GM10266 (cell line): Measurements from ENCODE around the gene MRPL40.

ENCODE experiments used
- DNase-seq: peaks from one replicate; pipeline ENCODE4 v3.0.0; 2012; ENCODE audit errors: extremely low spot score
- CTCF ChIP-seq: IDR thresholded peaks from 2 replicates; pipeline ENCODE4 v1.5.1; 2012; ENCODE audit warnings: mild to moderate bottlenecking, low read depth; ENCODE audit not compliant: control insufficient read depth, insufficient read depth; ENCODE audit errors: missing control alignments

Gene MRPL40

GRCh38 chr22:19449422-19449767 lies 17.1 kb downstream of the MRPL40 start:
- no peak for DNase-seq
- no peak for TF ChIP-seq CTCF

GRCh38 chr22:19450363-19451175 lies 18.2 kb downstream of the MRPL40 start:
- no peak for DNase-seq
- TF ChIP-seq CTCF: no peak

GRCh38 chr22:19451570-19451969 lies 19.2 kb downstream of the MRPL40 start:
- no peak for DNase-seq
- TF ChIP-seq CTCF: no peak

GRCh38 chr22:19453718-19454117 lies 21.4 kb downstream of the MRPL40 start:
- TF ChIP-seq CTCF: no peak
- DNase-seq: no peak

GRCh38 chr22:19454156-19454555 lies 21.8 kb downstream of the MRPL40 start:
- no peak for TF ChIP-seq CTCF
- no peak for DNase-seq

DNA sequence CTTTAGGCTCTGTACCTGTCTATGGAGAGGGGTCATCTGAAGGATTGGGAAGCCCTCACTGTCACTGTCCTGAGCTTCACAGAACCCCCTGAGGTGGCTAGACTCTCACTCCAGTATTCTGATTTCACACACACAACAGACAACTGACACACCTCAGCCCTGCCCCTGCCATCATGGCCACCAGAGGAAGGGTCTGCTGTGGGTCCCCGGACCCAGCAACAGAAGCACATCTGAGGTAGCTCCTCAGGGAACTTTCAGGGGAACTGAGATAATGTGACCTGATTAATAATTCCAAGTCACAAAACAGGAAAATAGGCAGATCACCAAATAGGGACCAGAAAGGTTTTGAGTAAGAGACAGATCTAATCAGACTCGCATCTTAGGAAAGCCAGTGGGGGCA lies 22.7 kb downstream of the MRPL40 start:
- no peak for TF ChIP-seq CTCF
- no peak for DNase-seq

DNA sequence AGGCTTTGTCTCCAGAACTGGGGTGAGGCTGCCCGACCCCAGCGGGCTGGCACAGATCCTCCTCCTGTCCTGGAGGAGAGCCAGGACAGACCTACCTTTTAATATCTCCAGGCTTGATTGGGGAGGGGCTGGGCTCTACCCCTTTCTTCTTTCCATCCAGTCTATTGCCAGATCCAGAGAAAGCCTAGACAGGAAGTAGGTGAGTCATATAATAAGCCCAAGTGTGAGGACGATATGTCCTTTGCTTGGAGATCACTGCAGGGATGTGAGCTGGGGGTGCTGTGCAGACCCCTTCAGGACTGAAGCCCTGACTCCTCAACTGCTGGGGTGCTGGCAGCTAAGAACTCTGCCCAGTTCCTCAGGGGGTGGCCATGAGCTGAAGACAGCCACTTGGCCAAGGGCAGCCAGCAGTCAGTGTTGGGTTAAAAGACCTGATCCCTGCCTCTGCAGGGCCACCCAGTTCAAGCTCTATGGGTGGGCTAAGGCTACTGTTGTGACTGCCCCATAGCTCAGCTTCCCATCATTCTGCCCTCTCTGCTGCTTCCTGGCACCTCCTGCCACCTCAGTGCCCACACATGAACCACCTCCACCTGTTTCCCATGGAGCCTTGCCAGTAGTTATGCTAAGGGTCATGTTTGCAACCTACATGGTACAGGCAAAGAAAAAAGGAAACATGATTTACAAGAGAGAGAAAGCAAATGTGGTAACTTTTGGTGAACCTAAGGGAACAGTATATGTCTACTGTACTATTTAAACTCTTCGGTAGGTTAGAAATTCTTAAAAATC lies 23.4 kb downstream of the MRPL40 start:
- no peak for TF ChIP-seq CTCF
- DNase-seq: no peak
